H9 (cell line): Measurements from ENCODE around the gene ABCB1. TPM values are rescaled to one million over a fixed set of nuclear protein-coding genes. Genes with fewer than 3 reads are reported as not detected.

Source experiments
- DNase-seq: peaks from one replicate; pipeline ENCODE4 v3.0.0-alpha.2; 2017
- H2AFZ ChIP-seq: one replicate; pipeline ENCODE4 v1.6.1; 2013; ENCODE audit warnings: mild to moderate bottlenecking, low read length, control low read depth, moderate library complexity
- H2AK5ac ChIP-seq: 2 replicates; pipeline ENCODE4 v1.6.1; 2013; ENCODE audit warnings: low read length, control low read depth, mixed read lengths; ENCODE audit not compliant: insufficient read length
- H2BK120ac ChIP-seq: one replicate; pipeline ENCODE4 v1.6.1; 2013; ENCODE audit warnings: low read depth, mild to moderate bottlenecking, low read length, control low read depth, inconsistent platforms; ENCODE audit not compliant: poor library complexity, severe bottlenecking
- H2BK12ac ChIP-seq: 2 replicates; pipeline ENCODE4 v1.6.1; 2013; ENCODE audit warnings: low read length, control low read depth, mixed read lengths, low read depth; ENCODE audit not compliant: insufficient read length
- H2BK15ac ChIP-seq: 2 replicates; pipeline ENCODE4 v1.6.1; 2013; ENCODE audit warnings: low read depth, low read length, control low read depth
- H2BK20ac ChIP-seq: one replicate; pipeline ENCODE4 v1.6.1; 2013; ENCODE audit warnings: low read depth, mild to moderate bottlenecking, low read length, control low read depth, inconsistent platforms; ENCODE audit not compliant: poor library complexity, severe bottlenecking
- H2BK5ac ChIP-seq: 2 replicates; pipeline ENCODE4 v1.6.1; 2013; ENCODE audit warnings: low read length, control low read depth, mixed read lengths; ENCODE audit not compliant: insufficient read length
- H3K14ac ChIP-seq: 2 replicates; pipeline ENCODE4 v1.6.1; 2013; ENCODE audit warnings: low read length, control low read depth; ENCODE audit not compliant: insufficient read depth
- H3K18ac ChIP-seq: 2 replicates; pipeline ENCODE4 v1.6.1; 2013; ENCODE audit warnings: low read depth, mild to moderate bottlenecking, mixed read lengths, low read length, control low read depth; ENCODE audit not compliant: insufficient read length
- H3K23ac ChIP-seq: 2 replicates; pipeline ENCODE4 v1.6.1; 2013; ENCODE audit warnings: low read length, control low read depth, mixed read lengths, low read depth; ENCODE audit not compliant: insufficient read length
- H3K23me2 ChIP-seq: 2 replicates; pipeline ENCODE4 v1.6.1; 2013; ENCODE audit warnings: low read depth, mild to moderate bottlenecking, mixed read lengths, low read length, control low read depth; ENCODE audit not compliant: insufficient read length, poor library complexity, severe bottlenecking
- H3K27ac ChIP-seq: 2 replicates; pipeline ENCODE4 v1.5.1; 2013; ENCODE audit warnings: low read length, control low read depth, mixed read lengths, low read depth; ENCODE audit not compliant: insufficient read length
- H3K27me3 ChIP-seq: 2 replicates; pipeline ENCODE4 v1.6.1; 2013; ENCODE audit warnings: low read length, control low read depth, inconsistent platforms; ENCODE audit not compliant: insufficient read depth
- H3K4ac ChIP-seq: 2 replicates; pipeline ENCODE4 v1.6.1; 2013; ENCODE audit warnings: low read depth, mild to moderate bottlenecking, control low read depth, inconsistent platforms, low read length, moderate library complexity
- H3K4me1 ChIP-seq: 2 replicates; pipeline ENCODE4 v1.6.1; 2013; ENCODE audit warnings: low read length, control low read depth, inconsistent platforms; ENCODE audit not compliant: insufficient read depth
- H3K4me2 ChIP-seq: 2 replicates; pipeline ENCODE4 v1.6.1; 2013; ENCODE audit warnings: low read length, control low read depth, mixed read lengths; ENCODE audit not compliant: insufficient read length, insufficient read depth
- H3K56ac ChIP-seq: 2 replicates; pipeline ENCODE4 v1.6.1; 2013; ENCODE audit warnings: low read depth, mild to moderate bottlenecking, mixed read lengths, low read length, control low read depth; ENCODE audit not compliant: insufficient read length
- H3K79me1 ChIP-seq: 2 replicates; pipeline ENCODE4 v1.6.1; 2013; ENCODE audit warnings: low read depth, mild to moderate bottlenecking, moderate library complexity, low read length, control low read depth, inconsistent platforms; ENCODE audit not compliant: insufficient read depth, poor library complexity, severe bottlenecking
- H3K79me2 ChIP-seq: 2 replicates; pipeline ENCODE4 v1.6.1; 2013; ENCODE audit warnings: low read length, control low read depth, inconsistent platforms; ENCODE audit not compliant: insufficient read depth
- H3K9ac ChIP-seq: 2 replicates; pipeline ENCODE4 v1.6.1; 2013; ENCODE audit warnings: low read length, control low read depth, mixed read lengths; ENCODE audit not compliant: insufficient read length; ENCODE audit errors: extremely low read depth
- H3K9me3 ChIP-seq: one replicate; pipeline ENCODE4 v1.6.1; 2013; ENCODE audit warnings: low read depth, low read length, inconsistent platforms; ENCODE audit not compliant: control insufficient read depth
- H3T11ph ChIP-seq: one replicate; pipeline ENCODE4 v1.6.1; 2013; ENCODE audit warnings: mild to moderate bottlenecking, low read length, control low read depth, inconsistent platforms
- H4K20me1 ChIP-seq: one replicate; pipeline ENCODE4 v1.6.1; 2013; ENCODE audit not compliant: control insufficient read depth, insufficient read length, insufficient read depth
- H4K5ac ChIP-seq: 2 replicates; pipeline ENCODE4 v1.6.1; 2013; ENCODE audit warnings: low read depth, mild to moderate bottlenecking, mixed read lengths, low read length, control low read depth; ENCODE audit not compliant: insufficient read length
- H4K8ac ChIP-seq: replicated peaks from 2 replicates; pipeline ENCODE4 v1.6.1; 2013; ENCODE audit warnings: low read length, control low read depth, mixed read lengths, low read depth; ENCODE audit not compliant: insufficient read length
- H4K91ac ChIP-seq: 2 replicates; pipeline ENCODE4 v1.6.1; 2013; ENCODE audit warnings: low read depth, mild to moderate bottlenecking, moderate library complexity, mixed read lengths, low read length, control low read depth; ENCODE audit not compliant: insufficient read length
- H3K27ac Mint-ChIP-seq, 3 experiments: 2 replicates in 2 of 3; 3 replicates in 1 of 3; pipeline ENCODE4 v1.8.0; 2020 to 2021; ENCODE audit warnings: mixed read lengths in 3 of 3, mild to moderate bottlenecking in 1 of 3, moderate library complexity in 1 of 3
- H3K27me3 Mint-ChIP-seq: 2 replicates; pipeline ENCODE4 v1.8.0; 2021; ENCODE audit warnings: low read depth, mild to moderate bottlenecking, moderate library complexity, mixed read lengths
- H3K36me3 Mint-ChIP-seq, 3 experiments: 2 replicates in 2 of 3; 3 replicates in 1 of 3; pipeline ENCODE4 v1.8.0; 2020 to 2021; ENCODE audit warnings: low read depth in 3 of 3, mixed read lengths in 3 of 3; ENCODE audit not compliant: insufficient read depth in 1 of 3
- H3K4me1 Mint-ChIP-seq, 2 experiments: 2 replicates each; pipeline ENCODE4 v1.8.0; 2020; ENCODE audit warnings: mixed read lengths in 2 of 2
- H3K4me3 Mint-ChIP-seq, 2 experiments: 2 replicates in 1 of 2; 3 replicates in 1 of 2; pipeline ENCODE4 v1.8.0; 2020 to 2021; ENCODE audit warnings: mild to moderate bottlenecking in 2 of 2, mixed read lengths in 2 of 2, moderate library complexity in 1 of 2
- H3K9me3 Mint-ChIP-seq, 2 experiments: 2 replicates in 1 of 2; 3 replicates in 1 of 2; pipeline ENCODE4 v1.8.0; 2020; ENCODE audit warnings: mild to moderate bottlenecking in 2 of 2, mixed read lengths in 2 of 2, moderate library complexity in 1 of 2
- CTCF ChIP-seq: fragments of 200-600 bp; sonication (generic); conservative IDR thresholded peaks from 3 replicates; pipeline ENCODE4 v1.8.0; 2021; ENCODE audit warnings: antibody characterized with exemption, mild to moderate bottlenecking
- WGBS: extraction: QIAGEN DNeasy Blood & Tissue Kit; methylation state at CpG from one replicate; pipeline ENCODE4 v1.1.7; 2013; ENCODE audit warnings: missing lambda C conversion rate, low lambda C conversion rate, mixed read lengths; ENCODE audit not compliant: insufficient read length; ENCODE audit errors: extremely low coverage; 5-methylcytosine and 5-hydroxymethylcytosine counted together
- total RNA-seq: library from RNA; stranded (reverse); gene quantifications from 2 replicates; pipeline ENCODE4 v1.2.1, GENCODE V29; 2021

The ABCB1 gene
- total RNA-seq, 1 experiment from 2014 or later, result 0.33 TPM

GRCh38 chr7:87473192-87473591, 127.5 kb downstream of the ABCB1 start:
- Mint-ChIP-seq H3K9me3 (peaks cover 0 to 3% of the 10 kb centered on the region in 2 experiments; a peak in 1 of 5 replicates), H3K27ac (no peak overlapping the region; a peak in 1 of 7 replicates), H3K27me3 (peaks cover 37% of the 10 kb centered on the region), H3K4me3 (no peak overlapping the region), H3K36me3 (peaks cover 0 to 2% (median under 1%) of the 10 kb centered on the region in 3 experiments; a peak in 2 of 7 replicates), H3K4me1 (peaks cover 8 to 9% of the 10 kb centered on the region in 2 experiments)
- Histone ChIP-seq H4K20me1 (no peaks in the 10 kb centered on the region), H3K14ac (no peak overlapping the region), H2AK5ac (no peak overlapping the region), H3K9ac (no peak overlapping the region), H3K27ac (no peak overlapping the region), H2BK15ac (no peak overlapping the region), H3K56ac (no peak overlapping the region), H4K91ac (no peak overlapping the region), H3K79me1 (no peaks in the 10 kb centered on the region), H2BK120ac (no peak overlapping the region), H3K4me1 (no peaks in the 10 kb centered on the region), H2BK12ac (no peak overlapping the region), H2AFZ (no peak overlapping the region), H3K4ac (no peak overlapping the region), H3K23ac (no peak overlapping the region), H3K79me2 (no peaks in the 10 kb centered on the region), H3K27me3 (peaks cover 5% of the 10 kb centered on the region; the same call in 1 of the 2 replicates), H2BK5ac (no peak overlapping the region), H3K4me2 (no peak overlapping the region), H2BK20ac (no peak overlapping the region), H3K18ac (no peak overlapping the region), H3T11ph (no peak overlapping the region), H4K8ac (no peak overlapping the region), H3K9me3 (no peaks in the 10 kb centered on the region), H4K5ac (no peak overlapping the region), H3K23me2 (peaks cover 8% of the 10 kb centered on the region)
- no peak for DNase-seq
- TF ChIP-seq CTCF, result no peak
- WGBS, result no CpG with 5 or more reads among the region's 2 CpGs
